HEK293 (cell line): ENCODE measurements around the gene LGALS3BP.

Experiments
- CTCF ChIA-PET: fragments of 350-600 bp; formaldehyde crosslinking; extraction: SDS; loops from one replicate; lab custom pipeline; 2021; ENCODE audit warnings: antibody characterized with exemption; lab: Yijun Ruan, JAX
- POLR2A ChIA-PET: fragments of 300-600 bp; formaldehyde crosslinking; extraction: SDS; loops from one replicate; lab custom pipeline; 2020; ENCODE audit warnings: antibody characterized with exemption, inconsistent platforms; lab: Yijun Ruan, JAX
- H3K27ac ChIP-seq: fragments of 200-500 bp; sonication (Bioruptor generic); 2 replicates; pipeline ENCODE4 v1.5.1; 2014; ENCODE audit warnings: low read depth, low read length, control low read depth, inconsistent platforms; ENCODE audit errors: extremely low read depth
- H3K36me3 ChIP-seq, 2 experiments: fragments of 200-500 bp in 1 of 2; sonication (Bioruptor generic) in 1 of 2; 1 replicate in 1 of 2; 2 replicates in 1 of 2; pipeline ENCODE4 v1.5.1; 2014 to 2017; ENCODE audit warnings: inconsistent platforms in 2 of 2, low read length in 2 of 2; ENCODE audit not compliant: control insufficient read depth in 2 of 2, insufficient read depth in 1 of 2
- H3K4me1 ChIP-seq: fragments of 200-500 bp; sonication (Bioruptor generic); 2 replicates; pipeline ENCODE4 v1.5.1; 2014; ENCODE audit warnings: mild to moderate bottlenecking, low read length, inconsistent platforms; ENCODE audit not compliant: control insufficient read depth, insufficient read depth
- H3K4me3 ChIP-seq: 2 replicates; pipeline ENCODE4 v1.5.1; 2011; ENCODE audit warnings: low read depth, mild to moderate bottlenecking, control low read depth, low read length, moderate library complexity
- H3K9me3 ChIP-seq: fragments of 200-500 bp; sonication (Bioruptor generic); 2 replicates; pipeline ENCODE4 v1.5.1; 2014; ENCODE audit warnings: low read depth, low read length, inconsistent platforms; ENCODE audit not compliant: control insufficient read depth, insufficient read depth
- FEZF1 ChIP-seq: fragments of 450-650 bp; formaldehyde crosslinking; IDR thresholded peaks from 2 replicates; pipeline ENCODE4 v1.5.1; 2016; ENCODE audit warnings: missing biosample characterization, missing genetic modification characterization
- HOXC10 ChIP-seq: sonication (generic); formaldehyde crosslinking; IDR thresholded peaks from 2 replicates; pipeline ENCODE4 v1.8.1; 2023; ENCODE audit warnings: mild to moderate bottlenecking, missing genetic modification reagents
- KLF1 ChIP-seq: fragments of 450-650 bp; formaldehyde crosslinking; IDR thresholded peaks from 2 replicates; pipeline ENCODE4 v1.5.1; 2016; ENCODE audit warnings: missing biosample characterization, missing genetic modification characterization
- SCRT1 ChIP-seq: fragments of 450-650 bp; formaldehyde crosslinking; IDR thresholded peaks from 2 replicates; pipeline ENCODE4 v1.5.1; 2016; ENCODE audit warnings: missing biosample characterization, missing genetic modification characterization, borderline replicate concordance
- SETDB1 ChIP-seq: IDR thresholded peaks from one replicate; pipeline ENCODE4 v1.6.1; 2017; ENCODE audit warnings: mild to moderate bottlenecking, low read length, moderate library complexity, mixed read lengths; ENCODE audit not compliant: insufficient read length
- TCF7L2 ChIP-seq: IDR thresholded peaks from 2 replicates; pipeline ENCODE4 v1.6.1; 2011; ENCODE audit warnings: low read depth, mild to moderate bottlenecking, inconsistent platforms, low read length, moderate library complexity, borderline replicate concordance
- TRIM28 ChIP-seq: IDR thresholded peaks from 2 replicates; pipeline ENCODE4 v1.6.1; 2011; ENCODE audit warnings: low read length, control low read depth, borderline replicate concordance
- YY2 ChIP-seq: fragments of 450-650 bp; formaldehyde crosslinking; IDR thresholded peaks from 2 replicates; pipeline ENCODE4 v1.5.1; 2016; ENCODE audit warnings: missing biosample characterization, missing genetic modification characterization
- ZFP41 ChIP-seq: fragments of 450-650 bp; formaldehyde crosslinking; IDR thresholded peaks from 2 replicates; pipeline ENCODE4 v1.5.1; 2016; ENCODE audit warnings: missing biosample characterization, missing genetic modification characterization, borderline replicate concordance
- ZNF112 ChIP-seq: fragments of 450-650 bp; formaldehyde crosslinking; IDR thresholded peaks from 2 replicates; pipeline ENCODE4 v1.5.0; 2017; ENCODE audit warnings: missing biosample characterization, missing genetic modification characterization
- ZNF16 ChIP-seq: fragments of 450-650 bp; formaldehyde crosslinking; IDR thresholded peaks from 2 replicates; pipeline ENCODE4 v1.5.1; 2016; ENCODE audit warnings: low read depth, missing biosample characterization, missing genetic modification characterization
- ZNF211 ChIP-seq: fragments of 450-650 bp; formaldehyde crosslinking; IDR thresholded peaks from 2 replicates; pipeline ENCODE4 v1.5.1; 2016; ENCODE audit warnings: low read depth, missing biosample characterization, missing genetic modification characterization
- ZNF266 ChIP-seq: fragments of 450-650 bp; formaldehyde crosslinking; IDR thresholded peaks from 2 replicates; pipeline ENCODE4 v1.5.1; 2016; ENCODE audit warnings: missing biosample characterization, missing genetic modification characterization, low read depth
- ZNF366 ChIP-seq: fragments of 450-650 bp; formaldehyde crosslinking; conservative IDR thresholded peaks from 2 replicates; pipeline ENCODE4 v1.5.1; 2016; ENCODE audit warnings: missing biosample characterization, missing genetic modification characterization
- ZNF423 ChIP-seq: fragments of 450-650 bp; formaldehyde crosslinking; IDR thresholded peaks from 2 replicates; pipeline ENCODE4 v1.5.1; 2016; ENCODE audit warnings: missing biosample characterization, missing genetic modification characterization
- ZNF530 ChIP-seq: fragments of 450-650 bp; formaldehyde crosslinking; IDR thresholded peaks from 2 replicates; pipeline ENCODE4 v1.5.1; 2016; ENCODE audit warnings: low read depth, missing biosample characterization, missing genetic modification characterization
- ZNF571 ChIP-seq: fragments of 450-650 bp; formaldehyde crosslinking; IDR thresholded peaks from 2 replicates; pipeline ENCODE4 v1.5.0; 2017; ENCODE audit warnings: missing biosample characterization, missing genetic modification characterization
- ZNF660 ChIP-seq: fragments of 450-650 bp; IDR thresholded peaks from 2 replicates; pipeline ENCODE4 v1.5.1; 2018; ENCODE audit warnings: missing biosample characterization, mild to moderate bottlenecking, missing genetic modification characterization
- ZNF830 ChIP-seq: fragments of 450-650 bp; IDR thresholded peaks from 2 replicates; pipeline ENCODE4 v1.5.0; 2018; ENCODE audit warnings: missing biosample characterization, missing genetic modification characterization, low read depth, mild to moderate bottlenecking, moderate library complexity
- TF ChIP-seq, protein P1 (sequence below): fragments of 450-650 bp; formaldehyde crosslinking; IDR thresholded peaks from 2 replicates; pipeline ENCODE4 v1.5.1; 2016; ENCODE audit warnings: missing biosample characterization, missing genetic modification characterization
- TF ChIP-seq, protein P2 (sequence below): fragments of 450-650 bp; formaldehyde crosslinking; IDR thresholded peaks from 2 replicates; pipeline ENCODE4 v1.5.1; 2017; ENCODE audit warnings: missing biosample characterization, missing genetic modification characterization
- TF ChIP-seq, protein P3 (sequence below): fragments of 450-650 bp; formaldehyde crosslinking; IDR thresholded peaks from 2 replicates; pipeline ENCODE4 v1.5.1; 2016; ENCODE audit warnings: missing biosample characterization, missing genetic modification characterization
- TF ChIP-seq, protein P4 (sequence below): fragments of 450-650 bp; formaldehyde crosslinking; IDR thresholded peaks from 2 replicates; pipeline ENCODE4 v1.5.1; 2017; ENCODE audit warnings: missing biosample characterization, missing genetic modification characterization
- TF ChIP-seq, protein P5 (sequence below): fragments of 450-650 bp; formaldehyde crosslinking; IDR thresholded peaks from 2 replicates; pipeline ENCODE4 v1.5.1; 2016; ENCODE audit warnings: missing biosample characterization, missing genetic modification characterization
- TF ChIP-seq, protein P6 (sequence below): fragments of 450-650 bp; formaldehyde crosslinking; IDR thresholded peaks from 2 replicates; pipeline ENCODE4 v1.5.0; 2017; ENCODE audit warnings: missing biosample characterization, missing genetic modification characterization, borderline replicate concordance

Gene LGALS3BP

DNA sequence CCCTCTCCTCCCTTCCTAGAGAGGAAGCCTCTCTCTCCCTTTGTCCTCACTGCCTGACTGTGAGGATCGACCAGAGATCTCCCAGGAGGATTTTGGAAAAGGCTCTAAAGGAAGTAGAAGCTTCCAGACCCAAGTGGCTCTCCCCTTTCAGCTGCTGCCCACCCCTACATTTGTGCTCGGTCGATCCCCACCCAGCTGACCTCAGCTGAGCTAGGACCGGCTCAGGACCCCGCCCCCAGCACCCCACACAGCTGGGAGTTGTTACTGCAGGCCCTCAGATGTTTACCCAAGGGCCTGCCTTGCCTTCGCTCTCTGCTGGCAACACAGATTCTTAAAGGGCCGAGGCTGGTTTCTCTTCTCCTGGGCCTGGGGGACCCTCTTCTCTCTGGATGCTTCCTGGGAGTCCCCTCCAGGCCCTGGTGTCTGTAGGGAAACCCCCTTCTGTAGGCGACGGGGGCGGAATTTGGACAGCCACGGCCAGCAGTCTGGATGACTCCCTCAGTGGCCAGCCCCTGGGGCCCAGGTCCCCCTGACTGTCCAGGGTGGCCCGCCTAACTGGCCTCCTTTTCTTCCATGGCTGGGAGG, 27.7 kb downstream of the LGALS3BP start:
- H3K4me3 ChIP-seq, result no peak overlapping the region
- POLR2A ChIA-PET, result no interaction called here
- H3K36me3 ChIP-seq, result no peaks in the 10 kb centered on the region
- H3K4me1 ChIP-seq, result no peaks in the 10 kb centered on the region; the same call in 1 of the 2 replicates
- TF ChIP-seq ZNF211 (tag by site-specific recombination) (no peak), ZNF423 (tag by site-specific recombination) (no peak), HOXC10 (no peak), YY2 (no peak), ZNF830 (tag by site-specific recombination) (no peak), SCRT1 (tag by site-specific recombination) (no peak), ZFP41 (tag by site-specific recombination) (no peak), KLF1 (no peak), ZNF16 (no peak), FEZF1 (tag by site-specific recombination) (no peak), ZNF112 (tag by site-specific recombination) (no peak), TCF7L2 (no peak), ZNF266 (tag by site-specific recombination) (no peak), ZNF366 (no peak)
- TF ChIP-seq, protein P1, sequence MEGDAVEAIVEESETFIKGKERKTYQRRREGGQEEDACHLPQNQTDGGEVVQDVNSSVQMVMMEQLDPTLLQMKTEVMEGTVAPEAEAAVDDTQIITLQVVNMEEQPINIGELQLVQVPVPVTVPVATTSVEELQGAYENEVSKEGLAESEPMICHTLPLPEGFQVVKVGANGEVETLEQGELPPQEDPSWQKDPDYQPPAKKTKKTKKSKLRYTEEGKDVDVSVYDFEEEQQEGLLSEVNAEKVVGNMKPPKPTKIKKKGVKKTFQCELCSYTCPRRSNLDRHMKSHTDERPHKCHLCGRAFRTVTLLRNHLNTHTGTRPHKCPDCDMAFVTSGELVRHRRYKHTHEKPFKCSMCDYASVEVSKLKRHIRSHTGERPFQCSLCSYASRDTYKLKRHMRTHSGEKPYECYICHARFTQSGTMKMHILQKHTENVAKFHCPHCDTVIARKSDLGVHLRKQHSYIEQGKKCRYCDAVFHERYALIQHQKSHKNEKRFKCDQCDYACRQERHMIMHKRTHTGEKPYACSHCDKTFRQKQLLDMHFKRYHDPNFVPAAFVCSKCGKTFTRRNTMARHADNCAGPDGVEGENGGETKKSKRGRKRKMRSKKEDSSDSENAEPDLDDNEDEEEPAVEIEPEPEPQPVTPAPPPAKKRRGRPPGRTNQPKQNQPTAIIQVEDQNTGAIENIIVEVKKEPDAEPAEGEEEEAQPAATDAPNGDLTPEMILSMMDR (tag by site-specific recombination), result no peak
- TF ChIP-seq, protein P2, sequence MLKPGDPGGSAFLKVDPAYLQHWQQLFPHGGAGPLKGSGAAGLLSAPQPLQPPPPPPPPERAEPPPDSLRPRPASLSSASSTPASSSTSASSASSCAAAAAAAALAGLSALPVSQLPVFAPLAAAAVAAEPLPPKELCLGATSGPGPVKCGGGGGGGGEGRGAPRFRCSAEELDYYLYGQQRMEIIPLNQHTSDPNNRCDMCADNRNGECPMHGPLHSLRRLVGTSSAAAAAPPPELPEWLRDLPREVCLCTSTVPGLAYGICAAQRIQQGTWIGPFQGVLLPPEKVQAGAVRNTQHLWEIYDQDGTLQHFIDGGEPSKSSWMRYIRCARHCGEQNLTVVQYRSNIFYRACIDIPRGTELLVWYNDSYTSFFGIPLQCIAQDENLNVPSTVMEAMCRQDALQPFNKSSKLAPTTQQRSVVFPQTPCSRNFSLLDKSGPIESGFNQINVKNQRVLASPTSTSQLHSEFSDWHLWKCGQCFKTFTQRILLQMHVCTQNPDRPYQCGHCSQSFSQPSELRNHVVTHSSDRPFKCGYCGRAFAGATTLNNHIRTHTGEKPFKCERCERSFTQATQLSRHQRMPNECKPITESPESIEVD (tag by site-specific recombination), result no peak
- TF ChIP-seq, protein P3, sequence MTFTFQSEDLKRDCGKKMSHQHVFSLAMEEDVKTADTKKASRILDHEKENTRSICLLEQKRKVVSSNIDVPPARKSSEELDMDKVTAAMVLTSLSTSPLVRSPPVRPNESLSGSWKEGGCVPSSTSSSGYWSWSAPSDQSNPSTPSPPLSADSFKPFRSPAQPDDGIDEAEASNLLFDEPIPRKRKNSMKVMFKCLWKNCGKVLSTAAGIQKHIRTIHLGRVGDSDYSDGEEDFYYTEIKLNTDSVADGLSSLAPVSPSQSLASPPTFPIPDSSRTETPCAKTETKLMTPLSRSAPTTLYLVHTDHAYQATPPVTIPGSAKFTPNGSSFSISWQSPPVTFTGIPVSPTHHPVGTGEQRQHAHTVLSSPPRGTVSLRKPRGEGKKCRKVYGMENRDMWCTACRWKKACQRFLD, result no peak
- TF ChIP-seq, protein P4, sequence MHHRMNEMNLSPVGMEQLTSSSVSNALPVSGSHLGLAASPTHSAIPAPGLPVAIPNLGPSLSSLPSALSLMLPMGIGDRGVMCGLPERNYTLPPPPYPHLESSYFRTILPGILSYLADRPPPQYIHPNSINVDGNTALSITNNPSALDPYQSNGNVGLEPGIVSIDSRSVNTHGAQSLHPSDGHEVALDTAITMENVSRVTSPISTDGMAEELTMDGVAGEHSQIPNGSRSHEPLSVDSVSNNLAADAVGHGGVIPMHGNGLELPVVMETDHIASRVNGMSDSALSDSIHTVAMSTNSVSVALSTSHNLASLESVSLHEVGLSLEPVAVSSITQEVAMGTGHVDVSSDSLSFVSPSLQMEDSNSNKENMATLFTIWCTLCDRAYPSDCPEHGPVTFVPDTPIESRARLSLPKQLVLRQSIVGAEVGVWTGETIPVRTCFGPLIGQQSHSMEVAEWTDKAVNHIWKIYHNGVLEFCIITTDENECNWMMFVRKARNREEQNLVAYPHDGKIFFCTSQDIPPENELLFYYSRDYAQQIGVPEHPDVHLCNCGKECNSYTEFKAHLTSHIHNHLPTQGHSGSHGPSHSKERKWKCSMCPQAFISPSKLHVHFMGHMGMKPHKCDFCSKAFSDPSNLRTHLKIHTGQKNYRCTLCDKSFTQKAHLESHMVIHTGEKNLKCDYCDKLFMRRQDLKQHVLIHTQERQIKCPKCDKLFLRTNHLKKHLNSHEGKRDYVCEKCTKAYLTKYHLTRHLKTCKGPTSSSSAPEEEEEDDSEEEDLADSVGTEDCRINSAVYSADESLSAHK (tag by site-specific recombination), result no peak
- TF ChIP-seq, all 188 proteins: peak for 0
- no peak overlapping the region for H3K27ac ChIP-seq
- CTCF ChIA-PET, result interaction anchor here (0.6 to 1.7 kb wide), 3 partner anchors 15 to 51 kb away, joined by 4 to 6 read pairs (median 5); no protein-coding TSS in a partner anchor
- no peaks in the 10 kb centered on the region; the same call in 1 of the 2 replicates for H3K9me3 ChIP-seq

DNA sequence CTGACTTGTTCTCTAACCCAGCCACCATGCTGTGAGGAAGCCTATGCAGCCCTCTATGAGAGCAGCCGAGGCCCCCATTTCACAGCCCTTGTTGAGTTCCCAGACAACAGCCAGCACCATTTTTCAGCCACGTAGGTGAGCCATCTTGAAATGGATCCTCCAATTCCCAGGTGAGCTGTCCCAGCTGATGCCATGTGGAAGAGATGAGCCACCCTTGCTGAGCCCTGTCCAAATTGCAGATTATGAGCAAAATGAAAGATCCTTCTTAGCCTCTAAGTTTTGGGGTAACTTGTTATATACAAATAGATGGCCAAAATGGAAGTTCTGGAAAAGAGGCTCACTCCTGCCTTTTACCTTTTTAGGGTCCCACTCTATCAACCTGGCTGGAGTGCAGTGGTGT, 28.9 kb downstream of the LGALS3BP start:
- Histone ChIP-seq H3K36me3 (no peaks in the 10 kb centered on the region), H3K4me1 (no peaks in the 10 kb centered on the region; the same call in 1 of the 2 replicates), H3K27ac (no peak overlapping the region), H3K9me3 (no peaks in the 10 kb centered on the region; the same call in 1 of the 2 replicates), H3K4me3 (no peak overlapping the region)
- CTCF ChIA-PET, result interaction anchor here (1.2 kb wide), 1 partner anchor 85 kb away, joined by 10 read pairs; no protein-coding TSS in a partner anchor
- POLR2A ChIA-PET, result no interaction called here
- TF ChIP-seq, protein P5, sequence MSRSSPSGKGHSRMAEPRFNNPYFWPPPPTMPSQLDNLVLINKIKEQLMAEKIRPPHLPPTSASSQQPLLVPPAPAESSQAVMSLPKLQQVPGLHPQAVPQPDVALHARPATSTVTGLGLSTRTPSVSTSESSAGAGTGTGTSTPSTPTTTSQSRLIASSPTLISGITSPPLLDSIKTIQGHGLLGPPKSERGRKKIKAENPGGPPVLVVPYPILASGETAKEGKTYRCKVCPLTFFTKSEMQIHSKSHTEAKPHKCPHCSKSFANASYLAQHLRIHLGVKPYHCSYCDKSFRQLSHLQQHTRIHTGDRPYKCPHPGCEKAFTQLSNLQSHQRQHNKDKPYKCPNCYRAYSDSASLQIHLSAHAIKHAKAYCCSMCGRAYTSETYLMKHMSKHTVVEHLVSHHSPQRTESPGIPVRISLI (tag by site-specific recombination), result no peak
- TF ChIP-seq ZNF530, result no peak
- TF ChIP-seq, protein P6, sequence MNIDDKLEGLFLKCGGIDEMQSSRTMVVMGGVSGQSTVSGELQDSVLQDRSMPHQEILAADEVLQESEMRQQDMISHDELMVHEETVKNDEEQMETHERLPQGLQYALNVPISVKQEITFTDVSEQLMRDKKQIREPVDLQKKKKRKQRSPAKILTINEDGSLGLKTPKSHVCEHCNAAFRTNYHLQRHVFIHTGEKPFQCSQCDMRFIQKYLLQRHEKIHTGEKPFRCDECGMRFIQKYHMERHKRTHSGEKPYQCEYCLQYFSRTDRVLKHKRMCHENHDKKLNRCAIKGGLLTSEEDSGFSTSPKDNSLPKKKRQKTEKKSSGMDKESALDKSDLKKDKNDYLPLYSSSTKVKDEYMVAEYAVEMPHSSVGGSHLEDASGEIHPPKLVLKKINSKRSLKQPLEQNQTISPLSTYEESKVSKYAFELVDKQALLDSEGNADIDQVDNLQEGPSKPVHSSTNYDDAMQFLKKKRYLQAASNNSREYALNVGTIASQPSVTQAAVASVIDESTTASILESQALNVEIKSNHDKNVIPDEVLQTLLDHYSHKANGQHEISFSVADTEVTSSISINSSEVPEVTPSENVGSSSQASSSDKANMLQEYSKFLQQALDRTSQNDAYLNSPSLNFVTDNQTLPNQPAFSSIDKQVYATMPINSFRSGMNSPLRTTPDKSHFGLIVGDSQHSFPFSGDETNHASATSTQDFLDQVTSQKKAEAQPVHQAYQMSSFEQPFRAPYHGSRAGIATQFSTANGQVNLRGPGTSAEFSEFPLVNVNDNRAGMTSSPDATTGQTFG, result no peak
- TF ChIP-seq ZNF660 (tag by site-specific recombination), result no peak
- TF ChIP-seq SETDB1, result peak; percentile 91
- TF ChIP-seq TRIM28, result peak; percentile 96
- TF ChIP-seq KLF1, result no peak
- no peak for TF ChIP-seq ZNF571 (tag by site-specific recombination)
